NCI-H2081 (cell line): ENCODE results near the gene MALRD1.

Experiments used
- DNase-seq, 2 experiments: peaks; one replicate each; lab custom pipeline; 2025; lab: John Stamatoyannopoulos, UW

Gene MALRD1

DNA sequence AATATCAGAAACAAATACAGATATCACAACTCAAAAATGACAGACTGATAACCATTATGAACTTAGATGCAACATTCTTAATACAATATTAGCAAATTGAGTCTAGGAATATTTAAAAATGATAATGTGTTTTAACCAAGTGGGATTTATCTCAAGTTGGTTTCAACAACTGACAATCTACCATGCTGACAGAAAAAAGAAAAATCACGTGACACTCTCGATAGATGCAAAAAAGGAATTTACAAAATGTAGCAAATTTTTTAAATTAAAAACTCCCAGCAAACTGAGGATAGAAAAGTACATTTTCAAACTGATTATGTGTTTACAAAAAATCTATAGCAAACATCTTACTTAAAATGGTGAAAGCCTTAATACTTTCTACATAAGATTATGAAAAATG lies 177.4 kb downstream of the MALRD1 start:
- no peak for DNase-seq

DNA sequence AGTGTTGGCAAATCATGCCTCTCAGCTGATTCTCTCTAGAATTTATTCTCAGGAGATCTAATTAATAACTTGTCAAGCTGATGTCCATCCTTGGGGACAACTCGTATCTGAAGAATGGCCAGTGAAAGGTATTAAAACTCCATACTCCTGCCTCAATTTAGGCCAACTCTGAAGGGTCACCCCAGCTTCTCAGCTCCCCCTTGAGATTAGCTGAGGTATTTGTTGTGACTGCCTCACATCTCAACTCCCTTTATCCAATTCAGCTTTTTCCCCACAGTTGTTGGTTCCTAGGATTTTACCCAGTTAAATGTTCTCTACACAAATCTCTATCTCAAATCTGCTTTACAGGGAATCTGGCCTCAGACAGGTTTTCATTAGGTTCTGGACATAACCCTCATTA lies 182.4 kb downstream of the MALRD1 start:
- no peak for DNase-seq

DNA sequence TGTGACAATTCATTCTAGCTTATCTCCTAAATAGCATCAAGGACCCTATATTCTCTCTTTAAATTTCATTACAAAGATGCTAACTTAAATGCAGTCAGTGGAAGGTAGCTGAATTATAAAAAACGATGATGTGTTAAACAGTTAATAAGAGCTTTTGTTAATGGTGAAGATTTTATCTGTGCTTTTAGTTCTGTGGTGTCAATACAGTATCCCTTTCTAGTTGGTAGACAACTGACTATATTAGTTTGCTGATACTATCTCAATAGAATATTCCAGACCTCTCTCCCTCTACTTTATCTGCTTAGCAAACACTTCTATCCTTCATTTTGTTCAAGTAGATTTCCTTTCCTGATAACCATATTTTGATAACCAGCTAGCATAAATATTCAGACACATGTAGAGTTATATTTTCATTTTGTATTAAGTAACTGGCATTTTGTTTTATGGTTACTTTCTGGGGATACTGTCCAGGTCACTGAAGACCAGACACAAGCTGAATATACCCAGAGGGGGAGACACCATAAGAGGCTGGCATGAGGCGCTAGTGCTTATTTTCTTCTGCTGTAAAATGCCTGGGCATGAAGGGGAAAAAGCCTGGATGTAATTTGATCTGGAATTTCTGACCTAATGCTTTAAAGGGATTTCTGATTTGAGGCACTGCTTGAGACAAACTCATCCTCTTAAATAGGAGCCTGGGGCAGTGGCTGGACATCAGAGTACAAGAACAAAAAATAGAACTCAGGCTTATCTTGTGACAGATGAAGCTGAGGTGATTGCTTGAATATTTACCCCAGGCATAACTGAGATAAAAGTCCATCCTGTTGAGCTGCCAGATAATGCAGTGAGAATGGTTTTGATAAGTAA lies 197.5 kb downstream of the MALRD1 start:
- DNase-seq, result no peak

DNA sequence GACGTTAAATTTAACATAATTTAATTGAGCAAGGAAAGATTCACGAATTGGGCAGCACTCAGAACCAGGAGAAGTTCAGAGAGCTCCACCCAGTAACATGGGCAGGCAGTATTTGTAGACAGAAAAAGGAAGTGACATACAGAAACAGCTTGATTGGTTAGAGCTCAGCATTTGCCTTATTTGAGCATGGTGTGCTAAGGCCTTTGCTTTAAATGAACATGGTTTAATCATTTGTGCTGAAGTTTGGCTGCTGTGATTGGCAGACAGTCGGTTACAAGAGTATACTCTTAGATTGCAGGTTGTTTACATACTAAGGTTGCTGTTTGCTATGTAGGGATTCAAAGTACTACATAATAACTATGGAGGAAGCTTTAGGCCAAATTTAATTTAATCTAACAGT lies 199.2 kb downstream of the MALRD1 start:
- no peak for DNase-seq

DNA sequence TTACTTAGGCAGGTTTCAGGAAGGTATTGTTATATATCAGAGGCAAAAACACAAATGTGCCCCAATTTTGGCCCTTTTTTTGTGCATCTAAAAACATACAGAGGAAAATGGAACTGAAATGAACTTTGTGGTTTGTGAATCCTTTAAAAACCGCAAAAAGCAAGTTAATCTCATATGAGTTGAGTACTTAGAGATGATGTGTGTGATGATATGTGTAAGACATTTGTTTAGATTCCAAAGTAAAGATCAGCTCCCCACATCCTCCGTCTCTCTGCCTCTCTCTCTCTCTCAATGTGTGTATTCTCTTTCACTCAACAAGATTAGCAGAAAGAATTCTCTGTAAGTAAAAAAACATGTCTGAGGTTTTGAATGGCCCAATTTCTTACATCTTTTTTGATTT lies 201.9 kb downstream of the MALRD1 start:
- DNase-seq, result no peak

DNA sequence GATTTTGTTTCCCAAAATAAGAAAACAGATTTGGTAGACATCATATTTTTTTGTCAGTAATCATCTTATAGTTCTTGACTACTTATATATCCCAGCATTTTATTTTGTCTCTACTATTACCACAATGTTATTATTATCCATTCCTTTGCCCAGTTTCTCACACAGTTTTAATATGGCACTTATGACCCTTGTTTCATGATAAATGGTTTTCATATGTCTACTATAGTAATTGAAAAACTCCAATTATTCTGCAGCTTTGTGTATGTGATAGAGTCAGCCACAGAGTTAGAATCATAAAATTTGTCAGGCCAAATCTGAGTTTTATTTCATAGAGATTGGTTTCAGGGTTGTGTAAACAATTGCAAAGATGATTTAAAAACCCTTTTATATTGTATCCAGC lies 203.9 kb downstream of the MALRD1 start:
- DNase-seq, result no peak

DNA sequence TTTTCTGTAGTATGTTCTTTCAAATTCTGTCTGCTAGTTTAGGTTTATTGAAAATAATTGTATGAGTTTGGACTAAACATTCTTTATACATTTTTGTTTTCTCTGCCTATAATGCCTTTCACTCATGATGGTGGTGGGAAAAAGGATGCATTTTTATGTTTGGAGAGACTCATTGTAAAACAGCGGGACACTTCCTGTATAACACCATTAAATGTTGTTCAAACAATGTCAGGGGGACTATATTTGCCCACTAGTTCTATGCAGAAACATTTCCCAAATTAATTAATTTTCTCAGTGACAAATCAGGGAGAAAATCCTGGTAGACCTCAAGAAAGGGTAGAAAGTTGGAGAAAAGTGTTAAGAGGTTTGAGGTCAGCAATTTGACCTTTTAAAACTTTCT lies 207.7 kb downstream of the MALRD1 start:
- peak in 1 of 2 experiments; percentile 7 for DNase-seq

DNA sequence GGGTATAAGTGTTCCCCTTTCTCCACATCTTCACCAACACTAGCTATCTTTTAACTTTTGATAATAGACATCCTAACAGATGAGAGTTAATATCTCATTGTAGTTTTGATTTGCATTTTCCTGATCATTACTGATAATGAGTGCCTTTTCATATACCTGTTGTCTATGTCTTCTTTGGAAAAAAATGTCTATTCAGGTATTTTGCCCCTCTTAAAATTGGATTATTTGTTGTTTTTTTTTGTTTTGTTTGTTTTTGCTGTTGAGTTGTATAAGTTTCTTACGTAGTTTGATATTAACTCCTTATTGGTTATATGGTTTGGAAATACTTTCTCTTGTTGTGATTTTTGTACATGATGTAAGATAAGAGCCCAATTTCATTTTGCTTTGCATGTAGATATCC lies 214.7 kb downstream of the MALRD1 start:
- no peak for DNase-seq

DNA sequence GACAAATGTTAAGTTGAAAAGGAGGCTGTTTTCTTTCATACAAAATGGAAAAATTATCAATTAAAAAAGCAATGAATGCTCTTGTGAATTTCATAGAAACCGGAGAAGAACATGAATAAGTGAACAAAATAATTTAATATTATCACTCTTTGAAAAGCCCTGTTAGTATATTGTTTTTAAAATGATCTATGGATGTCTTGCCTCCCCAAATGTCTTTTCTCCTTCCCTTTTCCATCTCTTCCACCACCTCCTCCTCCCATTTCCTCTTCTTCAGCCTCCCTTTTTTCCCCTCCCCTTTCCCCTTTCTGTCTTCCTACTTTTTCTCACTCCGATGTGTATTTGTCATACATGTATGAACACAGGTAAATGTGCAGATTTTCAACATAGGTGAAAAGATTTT lies 234.7 kb downstream of the MALRD1 start:
- no peak for DNase-seq

DNA sequence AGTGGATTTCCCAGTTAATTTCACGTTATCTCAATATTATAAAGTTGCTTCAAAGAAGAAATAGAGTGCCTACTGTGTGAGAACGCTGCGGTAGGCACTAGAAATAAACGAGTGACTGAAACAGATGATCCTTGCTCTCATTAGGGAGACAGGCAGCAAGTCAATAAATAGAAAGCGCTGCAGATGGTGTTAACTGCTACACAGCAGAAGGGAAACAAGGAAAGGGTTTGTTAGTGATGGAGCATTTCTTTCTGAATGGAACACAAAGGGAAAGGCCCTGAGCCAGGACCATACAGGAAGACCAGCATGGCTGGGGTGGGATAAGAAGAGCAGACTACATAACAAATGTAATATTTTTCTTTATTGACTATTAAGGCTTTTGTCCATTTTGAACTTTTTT lies 235.2 kb downstream of the MALRD1 start:
- no peak for DNase-seq

DNA sequence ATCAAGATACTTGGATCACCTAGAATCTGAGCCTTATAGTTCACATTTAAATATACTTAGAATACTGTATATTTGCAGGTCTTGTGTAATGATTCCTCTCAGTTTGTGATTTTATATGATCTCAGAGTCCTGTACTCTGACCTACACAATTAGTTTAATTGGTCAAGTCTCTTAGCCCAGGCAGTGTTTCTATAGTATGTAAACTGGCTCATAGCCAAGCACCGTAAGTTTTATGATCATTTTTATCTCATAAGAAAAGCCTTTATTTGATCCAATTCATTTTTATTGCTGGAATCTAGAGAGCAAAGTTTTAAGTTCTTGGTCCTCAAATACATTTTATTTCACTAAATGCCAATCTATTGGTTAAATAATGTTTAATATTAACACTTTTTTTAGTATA lies 242.2 kb downstream of the MALRD1 start:
- DNase-seq, result no peak

DNA sequence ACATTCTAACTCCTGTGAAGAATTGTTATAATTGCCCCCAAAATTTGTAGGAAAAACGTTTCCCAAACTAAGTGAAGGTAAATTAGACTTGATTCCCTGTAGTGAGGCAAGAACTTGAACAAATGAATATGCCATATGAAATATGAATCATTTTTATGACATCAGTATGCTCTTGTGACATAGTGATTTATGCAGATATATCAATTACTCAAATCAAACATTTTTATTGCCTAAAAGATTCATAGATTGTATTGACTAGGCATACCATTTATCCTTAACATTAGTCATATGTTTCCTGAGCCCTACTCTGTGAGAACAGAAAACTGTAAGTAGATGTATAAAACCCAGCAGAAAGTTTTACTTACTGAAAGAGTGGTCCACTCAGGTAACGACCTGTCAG lies 245.6 kb downstream of the MALRD1 start:
- DNase-seq, result no peak

DNA sequence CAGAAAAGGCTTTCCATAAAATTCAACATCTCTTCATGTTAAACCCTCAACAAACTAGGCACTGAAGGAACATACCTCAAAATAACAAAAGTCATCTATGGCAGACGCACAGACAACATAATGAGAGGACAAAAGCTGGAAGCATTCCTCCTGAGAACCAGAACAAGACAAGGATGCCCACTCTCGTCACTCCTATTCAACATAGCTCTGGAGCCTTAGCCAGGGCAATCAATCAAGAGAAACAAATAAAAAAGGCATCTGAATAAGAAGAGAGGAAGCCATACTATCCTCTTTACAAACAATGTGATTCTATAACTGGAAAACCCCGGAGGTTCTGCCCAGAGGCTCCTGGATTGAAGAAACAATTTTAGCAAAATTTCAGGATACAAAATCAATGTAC lies 251.0 kb downstream of the MALRD1 start:
- no peak for DNase-seq

DNA sequence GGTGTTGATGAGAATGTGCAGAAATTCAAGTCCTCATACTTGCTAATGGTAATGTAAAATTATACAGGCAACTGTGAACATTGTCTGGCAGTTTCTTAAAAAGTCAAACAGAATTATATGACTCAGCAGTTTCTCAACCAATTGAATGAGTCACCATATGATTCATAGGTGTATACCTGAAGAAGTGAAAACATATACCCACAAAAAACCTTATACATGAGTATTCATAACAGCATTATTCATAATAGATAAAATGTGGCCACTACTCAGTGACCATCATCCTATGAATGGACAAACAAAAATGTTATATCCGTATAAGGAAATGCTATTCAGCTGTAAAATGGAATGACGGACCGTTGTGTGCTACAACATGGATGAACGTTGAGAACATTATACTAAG lies 253.5 kb downstream of the MALRD1 start:
- no peak for DNase-seq

DNA sequence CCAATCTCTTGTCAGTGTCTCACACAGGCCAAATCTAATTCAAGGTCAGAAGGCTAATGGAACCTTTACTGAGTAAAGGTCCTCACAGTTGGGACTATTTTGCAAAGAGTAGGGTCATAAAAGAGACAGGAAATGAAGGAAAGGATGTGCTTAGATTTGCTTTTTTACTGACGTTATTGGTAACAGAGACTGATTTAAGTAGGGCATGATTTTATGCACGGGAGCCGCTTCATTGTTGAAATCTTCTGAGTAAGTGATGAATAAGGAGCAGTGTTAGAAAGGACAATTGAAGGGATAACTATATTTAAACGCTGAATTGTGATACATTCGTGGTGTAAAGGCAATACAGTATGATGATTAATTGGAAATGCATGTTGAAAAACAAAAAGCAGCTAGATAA lies 261.5 kb downstream of the MALRD1 start:
- no peak for DNase-seq

DNA sequence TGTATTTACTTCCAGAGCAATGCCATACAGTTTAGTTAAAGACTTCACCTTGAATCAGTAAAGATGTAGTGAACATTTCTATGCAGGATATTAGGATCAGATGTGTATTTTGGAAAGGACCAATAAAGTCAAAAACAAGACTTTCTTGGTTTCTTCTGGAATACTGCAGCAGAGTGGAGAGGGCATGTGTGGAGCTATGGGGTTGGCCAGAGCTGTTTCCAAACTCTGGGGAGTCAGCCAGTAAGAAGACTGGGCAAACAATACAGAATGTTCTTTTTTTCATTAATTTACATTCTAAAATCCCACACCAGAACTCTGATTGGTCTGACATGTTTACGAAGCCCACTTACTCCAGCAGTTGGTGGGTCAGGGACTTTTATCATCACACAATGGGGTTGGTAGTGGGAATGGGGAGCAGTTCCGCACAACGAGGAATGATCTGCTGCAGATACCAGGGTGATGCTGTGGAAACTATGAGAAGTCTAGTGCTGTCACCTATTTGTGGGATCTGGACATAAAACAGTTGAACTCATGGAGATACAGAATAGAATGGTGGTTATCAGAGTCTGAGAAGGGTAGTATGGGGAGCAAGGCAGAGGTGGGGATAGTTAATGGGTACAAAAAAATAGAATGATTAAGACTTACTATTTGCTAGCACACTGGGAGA lies 267.7 kb downstream of the MALRD1 start:
- no peak for DNase-seq

DNA sequence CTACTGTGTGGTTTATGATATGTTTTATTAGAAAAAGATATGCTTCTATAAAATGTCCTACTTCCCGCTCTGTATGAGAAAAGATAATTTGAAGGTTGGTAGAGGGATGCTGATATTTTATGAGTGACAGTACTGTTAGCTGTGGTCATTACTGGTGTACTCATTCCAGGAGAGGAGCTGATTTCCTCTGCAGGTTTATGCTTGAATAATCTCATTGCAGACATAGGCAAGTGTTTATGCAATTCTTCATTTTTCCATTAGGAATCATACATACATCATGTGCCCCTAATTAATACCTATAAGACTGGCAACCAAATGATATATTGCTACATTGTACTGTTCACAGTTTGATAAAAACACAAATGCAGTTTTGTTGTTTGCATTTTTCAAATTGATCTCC lies 269.4 kb downstream of the MALRD1 start:
- no peak for DNase-seq

DNA sequence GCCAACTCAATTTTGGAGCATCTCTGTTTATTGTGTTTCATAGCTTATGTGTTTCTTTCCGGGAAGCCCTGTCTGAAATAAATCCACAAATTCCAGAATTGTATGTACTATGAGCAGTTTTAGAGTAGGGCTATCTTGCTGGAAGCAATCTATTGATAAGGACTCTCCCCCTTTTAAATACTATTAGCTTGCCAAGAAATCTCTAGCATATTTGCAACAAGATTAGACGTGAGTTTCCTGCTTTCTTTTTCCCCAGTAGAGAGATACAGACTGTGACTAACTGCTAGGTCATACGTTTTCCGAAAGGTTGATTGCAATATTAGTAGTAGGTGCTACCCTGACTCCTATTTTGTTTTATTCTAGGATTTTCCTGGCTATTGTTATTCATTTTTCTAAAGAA lies 277.0 kb downstream of the MALRD1 start:
- DNase-seq, result no peak

DNA sequence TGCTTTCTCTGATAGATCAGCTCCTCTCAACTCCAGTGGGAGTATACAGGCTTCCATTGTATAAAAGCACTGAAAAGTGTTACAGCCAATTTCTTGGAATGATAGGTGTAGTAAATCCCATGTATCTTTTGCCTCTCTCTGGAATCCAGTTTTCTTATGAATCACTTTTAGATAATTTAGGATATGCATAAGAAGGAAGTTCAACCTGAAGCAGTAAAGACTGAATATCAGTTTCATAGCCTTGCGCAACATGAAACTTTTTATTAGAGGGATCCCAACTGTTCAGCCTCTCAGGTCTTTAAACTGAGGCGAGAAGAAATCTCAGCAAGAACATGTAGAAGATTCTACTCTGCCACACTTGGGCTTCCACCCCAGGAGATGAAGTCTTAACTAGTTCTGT lies 280.0 kb downstream of the MALRD1 start:
- DNase-seq, result no peak

DNA sequence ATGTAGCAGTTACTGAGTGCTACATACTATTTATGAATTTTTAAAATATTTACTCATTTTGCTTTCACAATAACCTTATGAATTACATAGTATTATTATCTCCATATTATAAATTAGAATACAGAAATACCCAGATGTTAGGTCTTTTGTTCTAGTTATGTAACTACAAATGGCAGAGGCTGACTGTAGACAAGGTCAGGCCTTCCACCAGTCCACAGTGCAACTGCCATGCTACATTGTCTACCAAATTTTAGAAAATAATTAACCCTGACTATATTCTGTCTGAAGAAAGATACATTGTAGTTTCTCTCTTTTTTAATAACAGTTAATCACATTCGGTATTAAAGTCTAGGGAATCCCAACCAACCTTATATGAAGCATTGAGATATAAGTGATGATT lies 280.9 kb downstream of the MALRD1 start:
- DNase-seq, result no peak

DNA sequence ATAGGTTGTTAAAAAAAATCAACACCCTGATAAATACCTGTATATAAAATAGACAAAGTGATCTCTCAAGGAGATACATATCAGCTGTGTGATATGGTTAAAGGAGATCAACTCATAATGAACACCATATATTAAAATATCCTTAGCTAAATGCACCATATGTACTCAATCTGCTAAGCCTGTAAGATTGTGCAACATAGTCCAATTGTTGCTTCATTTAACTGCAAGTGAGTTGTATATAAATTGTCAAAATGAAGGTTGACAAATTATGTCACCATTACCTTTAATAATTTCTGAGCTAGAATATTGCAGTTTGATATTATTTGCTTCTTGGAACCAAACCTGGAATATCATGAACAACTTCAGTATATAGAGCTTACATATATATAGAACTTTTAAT lies 283.7 kb downstream of the MALRD1 start:
- no peak for DNase-seq

DNA sequence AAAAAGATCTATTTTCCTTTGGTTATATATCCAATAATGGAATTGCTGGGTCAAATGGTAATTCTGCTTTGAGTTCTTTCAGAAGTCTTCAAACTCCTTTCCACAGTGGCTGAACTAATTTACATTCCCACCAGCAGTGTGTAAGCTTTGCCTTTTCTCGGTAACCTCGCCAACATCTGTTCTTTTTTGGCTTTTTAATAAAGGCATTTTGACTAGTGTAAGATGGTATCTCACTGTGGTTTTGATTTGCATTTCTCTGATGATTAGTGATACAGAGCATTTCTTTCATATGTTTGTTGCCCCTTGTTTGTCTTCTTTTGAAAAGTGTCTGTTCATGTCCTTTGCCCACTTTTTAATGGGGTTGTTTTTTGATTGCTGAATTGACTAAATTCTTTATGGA lies 285.0 kb downstream of the MALRD1 start:
- no peak for DNase-seq

DNA sequence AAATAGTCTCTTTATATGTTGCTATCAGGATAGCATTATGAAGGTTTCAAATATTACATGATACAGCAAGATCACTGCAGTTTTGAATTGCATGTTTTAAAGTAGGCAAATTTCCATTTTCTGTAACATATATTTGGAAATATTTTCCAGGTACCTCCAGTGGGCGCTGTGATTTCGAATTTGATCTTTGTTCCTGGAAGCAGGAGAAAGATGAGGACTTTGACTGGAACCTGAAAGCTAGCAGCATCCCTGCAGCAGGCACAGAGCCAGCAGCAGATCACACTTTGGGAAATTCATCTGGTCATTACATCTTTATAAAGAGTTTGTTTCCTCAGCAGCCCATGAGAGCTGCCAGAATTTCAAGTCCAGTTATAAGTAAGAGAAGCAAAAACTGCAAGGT lies 299.0 kb downstream of the MALRD1 start:
- no peak for DNase-seq

DNA sequence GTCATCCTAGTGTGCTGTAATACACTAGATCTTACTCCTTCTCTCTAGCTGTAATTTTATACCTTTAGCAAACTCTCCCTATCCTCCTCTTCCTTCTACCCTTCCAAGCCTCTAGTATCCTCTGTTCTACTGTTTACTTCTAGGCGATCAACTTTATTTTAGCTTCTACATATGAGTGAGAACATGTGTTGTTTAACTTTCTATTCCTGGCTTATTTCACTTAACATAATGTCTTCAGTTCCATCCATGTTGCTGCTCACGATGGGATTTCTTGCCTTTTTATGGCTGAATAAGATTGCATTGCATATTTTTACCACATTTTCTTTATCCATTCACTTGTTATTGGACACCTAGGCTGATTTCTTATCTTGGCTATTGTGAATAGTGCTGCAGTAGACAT lies 318.6 kb downstream of the MALRD1 start:
- no peak for DNase-seq
